HG02870 (cell line): Measurements from ENCODE around the gene KATNAL2.

ENCODE experiments used
- ATAC-seq: cut with Tn5 transposase; IDR thresholded peaks from one replicate; pipeline ENCODE4 v1.9.1; 2021; ENCODE audit warnings: mild to moderate bottlenecking, moderate library complexity; ENCODE audit not compliant: unreplicated experiment

The KATNAL2 gene

GRCh38 chr18:47110492-47111274 lies 193.3 kb downstream of the KATNAL2 start:
- ATAC-seq = no peak

- no peak for ATAC-seq
These were observed 196.6 kb downstream of the KATNAL2 start for GRCh38 chr18:47113796-47114540.

GRCh38 chr18:47115205-47115604 lies 197.8 kb downstream of the KATNAL2 start:
- ATAC-seq = no peak

- no peak for ATAC-seq
These were observed 201.6 kb downstream of the KATNAL2 start for GRCh38 chr18:47118981-47119380.

GRCh38 chr18:47120428-47120827 lies 203.0 kb downstream of the KATNAL2 start:
- peak; percentile 98 for ATAC-seq

GRCh38 chr18:47121146-47121545 lies 203.7 kb downstream of the KATNAL2 start:
- ATAC-seq = no peak

- ATAC-seq = no peak
These were observed 223.9 kb downstream of the KATNAL2 start for GRCh38 chr18:47141289-47141688.

- ATAC-seq = no peak
These were observed 225.8 kb downstream of the KATNAL2 start for GRCh38 chr18:47143153-47143552.

- ATAC-seq = no peak
These were observed 226.6 kb downstream of the KATNAL2 start for GRCh38 chr18:47143899-47144485.

- ATAC-seq = no peak
These were observed 228.8 kb downstream of the KATNAL2 start for GRCh38 chr18:47146206-47146605.

GRCh38 chr18:47149457-47150028 lies 232.1 kb downstream of the KATNAL2 start:
- no peak for ATAC-seq

GRCh38 chr18:47150029-47150823 lies 232.8 kb downstream of the KATNAL2 start, which contains the start of gene HDHD2:
Gene HDHD2, minus strand, starts transcription at chr18:47150500. Its CDS starts 14,061 bp downstream, at chr18:47136439.
- peak; percentile 89 for ATAC-seq

GRCh38 chr18:47150824-47151366 lies 233.5 kb downstream of the KATNAL2 start:
- no peak for ATAC-seq

- no peak for ATAC-seq
These were observed 234.0 kb downstream of the KATNAL2 start for GRCh38 chr18:47151439-47151838.
